GM11168 (cell line): ENCODE results near the gene MAP3K10.
"Not testable (repeated sequence)": the region's sequence is repeated elsewhere in the genome, so short reads cannot be mapped to it uniquely, and the experiment has no call there.

ENCODE experiments used
- in situ Hi-C: fragments of 300-500 bp; cut with MboI; formaldehyde crosslinking; loops from one replicate; pipeline ENCODE4 v1.12.0; 2022; ENCODE audit warnings: low sequenced_read_pairs; ENCODE audit not compliant: unreplicated experiment

MAP3K10 gene

GRCh38 chr19:40170303-40170989, 20.8 kb upstream of the MAP3K10 start:
- in situ Hi-C loops, result not testable (repeated sequence)

GRCh38 chr19:40171293-40171692, 19.9 kb upstream of the MAP3K10 start:
- in situ Hi-C loops, result not testable (repeated sequence)

GRCh38 chr19:40174092-40174491, 17.1 kb upstream of the MAP3K10 start:
- in situ Hi-C loops, result no loop called here

GRCh38 chr19:40175820-40176219, 15.4 kb upstream of the MAP3K10 start:
- in situ Hi-C loops, result no loop called here

DNA sequence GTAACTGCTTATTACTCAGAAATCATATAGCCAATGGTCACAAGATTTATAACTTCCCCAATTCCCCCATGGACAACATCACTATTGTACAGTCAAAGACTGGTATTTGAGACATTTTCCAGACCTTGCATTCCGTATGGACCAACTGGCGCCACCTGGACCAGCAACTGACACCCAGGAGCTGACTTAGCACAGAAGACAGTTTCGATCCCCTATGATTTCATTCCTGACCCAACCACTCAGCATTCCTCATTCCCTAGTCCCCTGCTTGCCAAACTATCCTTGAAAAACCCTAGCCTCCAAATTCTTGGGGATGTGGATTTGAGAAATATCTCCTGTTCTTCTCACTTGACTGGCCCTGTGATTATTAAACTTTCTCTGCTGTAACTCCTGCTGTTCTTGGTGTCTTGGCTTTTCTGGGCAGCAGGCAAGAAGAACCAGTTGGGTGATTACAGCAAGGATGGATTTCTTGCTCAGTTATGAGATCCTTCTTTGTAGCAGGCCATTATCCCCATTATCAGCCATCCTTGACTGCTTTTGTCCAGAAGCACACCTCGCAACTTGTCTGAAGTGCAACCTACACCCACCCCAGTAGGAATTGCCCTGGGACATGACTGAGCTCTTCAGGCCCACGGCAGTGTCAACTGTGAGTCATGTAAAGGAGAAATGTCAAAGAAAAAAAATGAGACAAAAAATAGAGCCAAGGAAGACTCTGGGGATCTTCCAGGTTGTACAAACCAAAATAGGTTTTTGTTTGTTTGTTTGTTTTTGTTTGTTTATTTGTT, 13.7 kb upstream of the MAP3K10 start:
- in situ Hi-C loops, result no loop called here

DNA sequence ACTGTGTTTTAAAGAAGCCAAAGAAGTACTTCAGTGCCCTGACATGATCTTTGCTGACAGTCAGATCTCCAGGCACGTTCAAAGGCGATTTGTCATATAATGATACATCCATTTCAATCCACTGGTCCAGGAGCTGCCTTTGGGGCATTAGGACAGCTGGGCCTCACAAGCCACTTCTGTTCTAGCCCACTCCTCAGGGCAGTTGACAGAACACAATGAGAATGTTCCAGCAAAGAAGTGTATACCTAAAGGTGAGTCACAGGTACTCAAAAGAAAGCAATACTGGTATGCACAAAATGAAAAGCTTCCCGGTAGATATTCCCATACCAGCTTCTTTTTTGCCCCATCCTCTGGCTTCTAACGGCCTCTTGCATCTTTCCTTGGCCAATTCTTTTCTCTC, 12.5 kb upstream of the MAP3K10 start:
- in situ Hi-C loops, result no loop called here

GRCh38 chr19:40184273-40184672, 7.0 kb upstream of the MAP3K10 start:
- in situ Hi-C loops, result no loop called here

DNA sequence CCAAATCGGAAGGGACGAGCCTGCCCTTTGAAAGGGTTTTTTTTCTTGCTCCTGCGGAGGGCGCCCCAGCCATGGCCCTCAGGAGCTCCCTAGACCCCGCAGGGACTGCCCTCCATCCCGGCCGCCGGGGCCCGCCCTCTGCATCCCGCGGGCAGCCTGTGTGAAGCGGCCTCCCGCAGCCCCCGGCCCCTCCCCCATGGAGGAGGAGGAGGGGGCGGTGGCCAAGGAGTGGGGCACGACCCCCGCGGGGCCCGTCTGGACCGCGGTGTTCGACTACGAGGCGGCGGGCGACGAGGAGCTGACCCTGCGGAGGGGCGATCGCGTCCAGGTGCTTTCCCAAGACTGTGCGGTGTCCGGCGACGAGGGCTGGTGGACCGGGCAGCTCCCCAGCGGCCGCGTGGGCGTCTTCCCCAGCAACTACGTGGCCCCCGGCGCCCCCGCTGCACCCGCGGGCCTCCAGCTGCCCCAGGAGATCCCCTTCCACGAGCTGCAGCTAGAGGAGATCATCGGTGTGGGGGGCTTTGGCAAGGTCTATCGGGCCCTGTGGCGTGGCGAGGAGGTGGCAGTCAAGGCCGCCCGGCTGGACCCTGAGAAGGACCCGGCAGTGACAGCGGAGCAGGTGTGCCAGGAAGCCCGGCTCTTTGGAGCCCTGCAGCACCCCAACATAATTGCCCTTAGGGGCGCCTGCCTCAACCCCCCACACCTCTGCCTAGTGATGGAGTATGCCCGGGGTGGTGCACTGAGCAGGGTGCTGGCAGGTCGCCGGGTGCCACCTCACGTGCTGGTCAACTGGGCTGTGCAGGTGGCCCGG, 815 bp downstream of the MAP3K10 start:
- in situ Hi-C loops, result no loop called here

DNA sequence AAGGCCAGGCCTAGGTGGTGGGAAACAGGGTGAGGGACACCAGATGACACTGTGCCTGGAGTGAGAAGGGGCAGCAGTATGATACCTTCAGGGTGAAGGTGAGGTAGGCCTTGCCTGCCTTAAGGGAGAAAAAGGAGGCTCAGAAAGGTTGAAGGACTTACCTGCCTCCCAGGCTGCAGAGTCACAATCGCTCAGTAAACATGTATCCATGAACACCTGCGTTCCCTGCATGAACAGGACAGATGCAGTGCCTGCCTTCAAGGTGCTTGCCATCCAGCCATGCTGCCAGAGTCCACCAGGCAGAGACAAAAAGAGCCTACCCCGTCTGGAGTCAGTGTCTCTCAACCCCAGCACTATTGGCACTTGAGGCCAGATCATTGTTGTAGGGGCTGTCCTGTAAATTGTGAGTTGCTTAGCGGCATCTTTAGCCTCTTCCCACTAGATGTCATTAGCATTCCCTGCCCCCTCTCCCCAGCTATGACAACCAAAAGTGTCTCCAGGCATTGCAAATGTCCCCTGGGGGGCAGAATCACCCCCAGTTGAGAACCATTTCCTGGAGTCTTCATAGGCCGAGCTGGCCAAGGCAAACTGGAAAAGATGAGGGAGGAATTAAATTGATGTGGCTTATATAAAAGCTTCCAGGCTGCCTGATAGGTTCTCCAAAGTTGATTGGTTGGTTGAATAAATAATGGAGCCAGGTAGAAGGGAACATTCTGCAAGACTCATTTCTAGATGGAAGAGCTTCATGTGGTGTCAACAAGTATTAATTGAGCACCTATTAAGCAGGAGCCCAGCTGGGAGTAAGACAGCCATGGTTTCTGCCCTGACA, 1.7 kb downstream of the MAP3K10 start:
- in situ Hi-C loops, result no loop called here

- in situ Hi-C loops, result no loop called here
Measured at GRCh38 chr19:40193587-40193849, 2.3 kb downstream of the MAP3K10 start.

GRCh38 chr19:40198272-40198990, 7.2 kb downstream of the MAP3K10 start:
- in situ Hi-C loops, result no loop called here

DNA sequence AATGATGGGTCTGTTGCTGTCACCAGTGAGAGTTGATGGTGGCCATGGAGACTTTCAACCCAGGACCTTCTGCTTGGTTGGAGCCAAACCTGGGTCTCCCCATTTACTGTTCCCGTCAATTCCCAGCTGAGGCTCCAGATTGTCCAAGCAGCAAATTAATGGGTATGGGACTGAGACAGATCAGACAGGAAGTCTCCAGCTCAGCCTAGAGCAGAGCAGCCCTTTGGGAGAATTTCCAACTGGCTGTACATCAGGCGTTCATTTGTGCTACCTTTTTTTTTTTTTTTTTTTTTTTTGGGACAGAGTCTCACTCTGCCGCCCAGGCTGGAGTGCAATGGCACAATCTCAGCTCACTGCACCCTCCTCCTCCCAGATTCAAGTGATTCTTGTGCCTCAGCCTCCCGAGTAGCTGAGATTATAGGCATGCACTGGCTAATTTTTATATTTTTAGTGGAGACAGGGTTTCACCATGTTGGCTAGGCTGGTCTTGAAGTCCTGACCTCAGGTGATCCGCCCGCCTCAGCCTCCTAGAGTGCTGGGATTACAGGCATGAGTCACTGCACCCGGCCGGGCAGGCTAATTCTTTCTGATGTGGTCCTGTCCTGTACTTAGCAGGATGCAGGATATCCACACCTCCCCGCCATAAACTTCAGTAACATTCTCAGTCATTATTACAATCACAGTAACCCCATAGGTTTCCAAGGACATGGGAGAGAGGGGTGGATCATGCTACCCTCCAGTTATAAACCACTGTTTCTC, 9.3 kb downstream of the MAP3K10 start:
- in situ Hi-C loops, result no loop called here

GRCh38 chr19:40204381-40204780, 13.2 kb downstream of the MAP3K10 start:
- in situ Hi-C loops, result no loop called here

GRCh38 chr19:40205760-40206159, 14.5 kb downstream of the MAP3K10 start:
- in situ Hi-C loops, result no loop called here

DNA sequence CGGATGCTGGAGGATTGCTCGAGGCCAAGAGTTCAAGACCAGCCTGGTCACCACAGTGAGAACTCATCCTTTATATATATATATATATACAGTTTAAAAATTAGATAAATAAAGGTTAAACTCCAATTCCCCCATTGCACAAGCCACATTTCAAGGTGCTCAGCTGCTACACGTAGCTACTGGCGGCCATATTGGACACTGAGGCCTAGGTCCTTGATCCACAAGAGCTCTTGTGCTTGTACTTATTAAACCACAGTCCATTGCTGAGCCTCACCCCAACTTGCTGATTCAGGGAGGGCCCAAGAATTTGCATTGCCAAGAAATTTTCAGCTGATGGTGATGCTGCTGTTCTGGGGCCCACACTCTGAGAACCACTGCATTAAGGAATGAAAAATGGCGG, 17.4 kb downstream of the MAP3K10 start:
- in situ Hi-C loops, result no loop called here

DNA sequence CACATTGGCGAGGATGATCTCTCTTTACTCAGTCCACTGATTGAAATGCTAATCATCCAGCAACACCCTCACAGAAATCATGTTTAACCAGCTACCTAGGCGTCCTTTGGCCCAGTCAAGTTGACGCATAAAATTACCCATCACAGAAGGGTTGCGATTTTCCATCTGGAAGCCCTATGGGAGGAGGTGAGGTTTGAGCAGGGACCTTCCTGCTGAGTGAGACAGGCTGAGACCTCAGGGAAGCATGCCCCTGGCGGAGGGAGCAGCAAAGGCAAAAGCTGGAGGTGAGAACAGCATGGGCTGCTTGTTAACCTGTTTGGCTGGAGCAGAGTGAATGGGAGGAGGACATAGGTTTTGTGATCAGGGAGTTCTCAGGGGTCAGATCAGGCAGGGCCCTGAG, 19.7 kb downstream of the MAP3K10 start:
- in situ Hi-C loops, result no loop called here

GRCh38 chr19:40213251-40213829, 22.1 kb downstream of the MAP3K10 start:
- in situ Hi-C loops, result no loop called here

- in situ Hi-C loops, result no loop called here
Measured at GRCh38 chr19:40213882-40214570, 22.8 kb downstream of the MAP3K10 start.
